H9 (cell line): ENCODE results near the gene TTC33. TPM values are rescaled to one million over a fixed set of nuclear protein-coding genes. Genes with fewer than 3 reads are reported as not detected.

ENCODE experiments used
- DNase-seq: peaks from one replicate; pipeline ENCODE4 v3.0.0-alpha.2; 2017
- H2AFZ ChIP-seq: one replicate; pipeline ENCODE4 v1.6.1; 2013; ENCODE audit warnings: mild to moderate bottlenecking, low read length, control low read depth, moderate library complexity
- H2AK5ac ChIP-seq: 2 replicates; pipeline ENCODE4 v1.6.1; 2013; ENCODE audit warnings: low read length, control low read depth, mixed read lengths; ENCODE audit not compliant: insufficient read length
- H2BK120ac ChIP-seq: one replicate; pipeline ENCODE4 v1.6.1; 2013; ENCODE audit warnings: low read depth, mild to moderate bottlenecking, low read length, control low read depth, inconsistent platforms; ENCODE audit not compliant: poor library complexity, severe bottlenecking
- H2BK12ac ChIP-seq: 2 replicates; pipeline ENCODE4 v1.6.1; 2013; ENCODE audit warnings: low read length, control low read depth, mixed read lengths, low read depth; ENCODE audit not compliant: insufficient read length
- H2BK15ac ChIP-seq: 2 replicates; pipeline ENCODE4 v1.6.1; 2013; ENCODE audit warnings: low read depth, low read length, control low read depth
- H2BK20ac ChIP-seq: one replicate; pipeline ENCODE4 v1.6.1; 2013; ENCODE audit warnings: low read depth, mild to moderate bottlenecking, low read length, control low read depth, inconsistent platforms; ENCODE audit not compliant: poor library complexity, severe bottlenecking
- H2BK5ac ChIP-seq: 2 replicates; pipeline ENCODE4 v1.6.1; 2013; ENCODE audit warnings: low read length, control low read depth, mixed read lengths; ENCODE audit not compliant: insufficient read length
- H3K14ac ChIP-seq: 2 replicates; pipeline ENCODE4 v1.6.1; 2013; ENCODE audit warnings: low read length, control low read depth; ENCODE audit not compliant: insufficient read depth
- H3K18ac ChIP-seq: 2 replicates; pipeline ENCODE4 v1.6.1; 2013; ENCODE audit warnings: low read depth, mild to moderate bottlenecking, mixed read lengths, low read length, control low read depth; ENCODE audit not compliant: insufficient read length
- H3K23ac ChIP-seq: 2 replicates; pipeline ENCODE4 v1.6.1; 2013; ENCODE audit warnings: low read length, control low read depth, mixed read lengths, low read depth; ENCODE audit not compliant: insufficient read length
- H3K23me2 ChIP-seq: 2 replicates; pipeline ENCODE4 v1.6.1; 2013; ENCODE audit warnings: low read depth, mild to moderate bottlenecking, mixed read lengths, low read length, control low read depth; ENCODE audit not compliant: insufficient read length, poor library complexity, severe bottlenecking
- H3K27ac ChIP-seq: 2 replicates; pipeline ENCODE4 v1.5.1; 2013; ENCODE audit warnings: low read length, control low read depth, mixed read lengths, low read depth; ENCODE audit not compliant: insufficient read length
- H3K27me3 ChIP-seq: 2 replicates; pipeline ENCODE4 v1.6.1; 2013; ENCODE audit warnings: low read length, control low read depth, inconsistent platforms; ENCODE audit not compliant: insufficient read depth
- H3K4ac ChIP-seq: 2 replicates; pipeline ENCODE4 v1.6.1; 2013; ENCODE audit warnings: low read depth, mild to moderate bottlenecking, control low read depth, inconsistent platforms, low read length, moderate library complexity
- H3K4me1 ChIP-seq: 2 replicates; pipeline ENCODE4 v1.6.1; 2013; ENCODE audit warnings: low read length, control low read depth, inconsistent platforms; ENCODE audit not compliant: insufficient read depth
- H3K4me2 ChIP-seq: 2 replicates; pipeline ENCODE4 v1.6.1; 2013; ENCODE audit warnings: low read length, control low read depth, mixed read lengths; ENCODE audit not compliant: insufficient read length, insufficient read depth
- H3K56ac ChIP-seq: 2 replicates; pipeline ENCODE4 v1.6.1; 2013; ENCODE audit warnings: low read depth, mild to moderate bottlenecking, mixed read lengths, low read length, control low read depth; ENCODE audit not compliant: insufficient read length
- H3K79me1 ChIP-seq: 2 replicates; pipeline ENCODE4 v1.6.1; 2013; ENCODE audit warnings: low read depth, mild to moderate bottlenecking, moderate library complexity, low read length, control low read depth, inconsistent platforms; ENCODE audit not compliant: insufficient read depth, poor library complexity, severe bottlenecking
- H3K79me2 ChIP-seq: 2 replicates; pipeline ENCODE4 v1.6.1; 2013; ENCODE audit warnings: low read length, control low read depth, inconsistent platforms; ENCODE audit not compliant: insufficient read depth
- H3K9ac ChIP-seq: 2 replicates; pipeline ENCODE4 v1.6.1; 2013; ENCODE audit warnings: low read length, control low read depth, mixed read lengths; ENCODE audit not compliant: insufficient read length; ENCODE audit errors: extremely low read depth
- H3K9me3 ChIP-seq: one replicate; pipeline ENCODE4 v1.6.1; 2013; ENCODE audit warnings: low read depth, low read length, inconsistent platforms; ENCODE audit not compliant: control insufficient read depth
- H3T11ph ChIP-seq: one replicate; pipeline ENCODE4 v1.6.1; 2013; ENCODE audit warnings: mild to moderate bottlenecking, low read length, control low read depth, inconsistent platforms
- H4K20me1 ChIP-seq: one replicate; pipeline ENCODE4 v1.6.1; 2013; ENCODE audit not compliant: control insufficient read depth, insufficient read length, insufficient read depth
- H4K5ac ChIP-seq: 2 replicates; pipeline ENCODE4 v1.6.1; 2013; ENCODE audit warnings: low read depth, mild to moderate bottlenecking, mixed read lengths, low read length, control low read depth; ENCODE audit not compliant: insufficient read length
- H4K8ac ChIP-seq: replicated peaks from 2 replicates; pipeline ENCODE4 v1.6.1; 2013; ENCODE audit warnings: low read length, control low read depth, mixed read lengths, low read depth; ENCODE audit not compliant: insufficient read length
- H4K91ac ChIP-seq: 2 replicates; pipeline ENCODE4 v1.6.1; 2013; ENCODE audit warnings: low read depth, mild to moderate bottlenecking, moderate library complexity, mixed read lengths, low read length, control low read depth; ENCODE audit not compliant: insufficient read length
- H3K27ac Mint-ChIP-seq, 3 experiments: 2 replicates in 2 of 3; 3 replicates in 1 of 3; pipeline ENCODE4 v1.8.0; 2020 to 2021; ENCODE audit warnings: mixed read lengths in 3 of 3, mild to moderate bottlenecking in 1 of 3, moderate library complexity in 1 of 3
- H3K27me3 Mint-ChIP-seq: 2 replicates; pipeline ENCODE4 v1.8.0; 2021; ENCODE audit warnings: low read depth, mild to moderate bottlenecking, moderate library complexity, mixed read lengths
- H3K36me3 Mint-ChIP-seq, 3 experiments: 2 replicates in 2 of 3; 3 replicates in 1 of 3; pipeline ENCODE4 v1.8.0; 2020 to 2021; ENCODE audit warnings: low read depth in 3 of 3, mixed read lengths in 3 of 3; ENCODE audit not compliant: insufficient read depth in 1 of 3
- H3K4me1 Mint-ChIP-seq, 2 experiments: 2 replicates each; pipeline ENCODE4 v1.8.0; 2020; ENCODE audit warnings: mixed read lengths in 2 of 2
- H3K4me3 Mint-ChIP-seq, 2 experiments: 2 replicates in 1 of 2; 3 replicates in 1 of 2; pipeline ENCODE4 v1.8.0; 2020 to 2021; ENCODE audit warnings: mild to moderate bottlenecking in 2 of 2, mixed read lengths in 2 of 2, moderate library complexity in 1 of 2
- H3K9me3 Mint-ChIP-seq, 2 experiments: 2 replicates in 1 of 2; 3 replicates in 1 of 2; pipeline ENCODE4 v1.8.0; 2020; ENCODE audit warnings: mild to moderate bottlenecking in 2 of 2, mixed read lengths in 2 of 2, moderate library complexity in 1 of 2
- CTCF ChIP-seq: fragments of 200-600 bp; sonication (generic); conservative IDR thresholded peaks from 3 replicates; pipeline ENCODE4 v1.8.0; 2021; ENCODE audit warnings: antibody characterized with exemption, mild to moderate bottlenecking
- WGBS: extraction: QIAGEN DNeasy Blood & Tissue Kit; methylation state at CpG from one replicate; pipeline ENCODE4 v1.1.7; 2013; ENCODE audit warnings: missing lambda C conversion rate, low lambda C conversion rate, mixed read lengths; ENCODE audit not compliant: insufficient read length; ENCODE audit errors: extremely low coverage; 5-methylcytosine and 5-hydroxymethylcytosine counted together
- total RNA-seq: library from RNA; stranded (reverse); gene quantifications from 2 replicates; pipeline ENCODE4 v1.2.1, GENCODE V29; 2021

The TTC33 gene
- total RNA-seq, 1 experiment from 2014 or later, result 7.3 TPM

- no peak overlapping the region for H4K5ac ChIP-seq
- no peak for TF ChIP-seq CTCF
- no peak overlapping the region for H3K18ac ChIP-seq
- Mint-ChIP-seq H3K27me3 (peaks cover 2% of the 10 kb centered on the region; the same call in 1 of the 2 replicates), H3K36me3 (no peaks in the 10 kb centered on the region), H3K27ac (no peak overlapping the region), H3K4me3 (no peak overlapping the region), H3K9me3 (no peaks in the 10 kb centered on the region), H3K4me1 (no peaks in the 10 kb centered on the region)
- H3K27ac ChIP-seq, result no peak overlapping the region
- H3K27me3 ChIP-seq, result no peaks in the 10 kb centered on the region
- H3K14ac ChIP-seq, result no peak overlapping the region
- no peak overlapping the region for H4K8ac ChIP-seq
- H3K4me2 ChIP-seq, result no peak overlapping the region
- no peaks in the 10 kb centered on the region for H3K23me2 ChIP-seq
- H3K9ac ChIP-seq, result no peak overlapping the region
- H2AK5ac ChIP-seq, result no peak overlapping the region
- no peak overlapping the region for H2BK15ac ChIP-seq
- no peaks in the 10 kb centered on the region for H4K20me1 ChIP-seq
- no peak for DNase-seq
- no peak overlapping the region for H2AFZ ChIP-seq
- H3K23ac ChIP-seq, result no peak overlapping the region
- H3K79me2 ChIP-seq, result no peaks in the 10 kb centered on the region
- no CpG with 5 or more reads among the region's 3 CpGs for WGBS
- no peak overlapping the region for H3K56ac ChIP-seq
- no peak overlapping the region for H2BK5ac ChIP-seq
- no peak overlapping the region for H2BK120ac ChIP-seq
- H3K79me1 ChIP-seq, result no peaks in the 10 kb centered on the region
- no peak overlapping the region for H4K91ac ChIP-seq
- H2BK12ac ChIP-seq, result no peak overlapping the region
- H2BK20ac ChIP-seq, result no peak overlapping the region
- no peaks in the 10 kb centered on the region for H3K9me3 ChIP-seq
- H3K4me1 ChIP-seq, result no peaks in the 10 kb centered on the region
- no peak overlapping the region for H3K4ac ChIP-seq
- no peak overlapping the region for H3T11ph ChIP-seq
Observed at GRCh38 chr5:40665635-40666298, 90.0 kb downstream of the TTC33 start.
